Globus pallidus (tissue), 1 donor: ENCODE results near the gene KCP.

Experiments used
- DNase-seq: peaks from one replicate; pipeline ENCODE4 v3.0.0-alpha.2; 2015; ENCODE audit warnings: low spot score

The KCP gene

DNA sequence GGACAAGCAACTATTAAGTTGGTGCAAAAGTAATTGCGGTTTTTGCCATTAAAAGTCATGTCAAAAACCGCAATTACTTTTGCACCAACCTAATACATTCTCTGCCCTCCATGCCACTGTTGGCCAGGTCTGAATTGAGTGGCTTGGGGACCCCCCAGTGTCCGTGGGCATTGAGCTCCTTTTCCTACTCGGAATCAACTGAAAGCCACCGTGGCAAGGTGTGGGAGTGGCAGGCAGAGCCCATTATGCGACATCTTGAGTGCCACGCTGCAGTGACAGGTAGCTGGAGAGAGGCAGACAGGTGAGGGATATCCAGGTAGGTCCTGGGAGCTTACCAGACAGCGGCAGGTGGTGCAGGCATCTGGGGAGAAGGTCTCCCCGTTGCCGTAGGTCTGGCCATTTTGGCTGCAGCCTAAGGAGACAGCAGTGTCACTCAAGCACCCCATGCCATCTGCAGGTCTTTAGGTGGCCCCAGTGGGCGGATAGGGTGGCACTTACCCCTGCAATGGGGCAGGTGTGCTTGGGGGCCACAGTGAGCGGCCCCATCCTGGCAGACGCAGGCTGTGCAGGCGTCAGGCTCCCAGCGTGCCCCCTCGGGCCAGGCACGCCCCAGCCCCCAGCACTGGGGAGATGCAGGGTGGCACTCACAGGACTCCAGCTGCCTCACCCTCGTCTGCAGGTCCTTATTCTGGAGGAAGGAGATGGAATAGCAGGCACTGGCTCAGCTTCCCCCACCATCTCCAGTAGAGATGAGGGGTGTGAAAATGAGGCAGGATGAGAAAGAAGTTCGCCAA, 3.5 kb downstream of the KCP start:
- DNase-seq: no peak

DNA sequence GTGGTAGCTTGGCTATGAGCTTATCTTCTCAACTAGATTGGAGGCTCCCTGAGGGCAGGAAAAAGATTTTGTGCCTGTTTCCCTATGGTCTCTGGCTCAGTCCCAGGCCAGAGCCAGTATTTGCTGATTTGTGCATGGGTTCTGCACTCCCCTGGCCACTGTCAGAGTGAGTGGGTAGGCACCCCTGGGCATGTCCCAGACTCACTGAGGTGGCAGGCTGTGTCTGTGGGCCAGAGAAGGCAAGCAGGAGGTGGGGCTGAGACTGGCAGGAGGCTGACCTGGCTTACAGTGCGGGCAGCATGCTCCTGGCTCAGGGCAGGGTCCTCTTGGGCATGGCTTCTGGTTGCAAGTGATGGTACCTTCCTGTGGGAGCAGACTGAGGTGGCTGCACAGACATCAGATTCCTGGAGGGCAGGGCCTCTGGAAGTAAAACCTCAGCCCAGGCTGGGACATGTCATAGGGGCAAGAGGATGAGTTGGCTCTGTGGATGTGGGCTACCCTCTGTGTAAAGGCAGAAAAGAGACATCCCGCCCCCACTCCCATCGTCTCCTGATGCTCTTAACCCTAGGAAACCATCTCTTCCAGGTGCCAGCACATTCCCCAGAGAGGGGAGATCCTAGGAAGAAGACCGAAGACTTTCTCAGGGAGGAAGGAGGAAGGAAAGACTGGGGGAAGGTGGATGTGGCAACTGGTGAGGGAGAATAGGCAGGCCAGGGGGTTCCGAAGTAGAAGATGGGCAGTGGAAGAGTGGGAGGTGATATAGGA, 4.3 kb downstream of the KCP start:
- no peak for DNase-seq

DNA sequence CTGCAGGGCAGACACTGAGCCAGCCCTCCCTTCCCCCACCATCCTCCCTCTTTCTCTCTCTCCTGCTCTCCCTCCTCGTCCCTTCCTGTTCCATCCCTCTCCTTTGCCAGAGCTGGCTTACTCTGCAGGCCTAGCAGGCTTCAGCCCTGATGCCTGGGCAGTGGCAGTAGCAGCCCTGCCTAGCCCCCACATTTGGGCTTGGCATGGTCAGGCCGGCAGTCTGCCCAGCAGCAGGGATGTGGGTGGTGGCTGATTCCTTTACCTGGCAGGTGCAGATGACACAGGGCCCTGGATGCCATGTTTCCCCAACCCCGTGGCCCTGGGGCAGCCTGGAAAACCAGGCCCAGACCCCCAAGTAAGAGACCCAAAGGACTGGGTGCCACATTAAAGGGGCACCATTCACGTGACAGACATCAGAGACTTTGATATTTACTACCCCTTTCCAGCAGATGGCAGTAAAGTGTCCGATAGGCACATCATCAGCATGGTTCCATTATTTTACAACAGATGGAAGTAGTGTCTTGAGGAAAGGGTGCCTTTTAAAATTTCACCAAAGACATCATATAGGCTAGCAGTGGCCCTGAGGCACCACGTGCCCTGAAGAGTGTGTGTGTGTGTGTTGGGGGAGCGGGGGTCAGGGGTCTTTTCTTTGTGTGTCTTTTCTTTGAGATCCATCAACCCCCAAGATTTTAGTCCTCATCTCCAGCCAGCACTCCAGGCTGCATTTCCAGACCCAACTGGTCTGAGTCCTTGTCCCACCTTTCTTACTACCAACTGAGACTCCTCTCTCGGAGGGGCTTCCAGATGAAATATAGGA, 5.9 kb downstream of the KCP start:
- peak; percentile 23 for DNase-seq

DNA sequence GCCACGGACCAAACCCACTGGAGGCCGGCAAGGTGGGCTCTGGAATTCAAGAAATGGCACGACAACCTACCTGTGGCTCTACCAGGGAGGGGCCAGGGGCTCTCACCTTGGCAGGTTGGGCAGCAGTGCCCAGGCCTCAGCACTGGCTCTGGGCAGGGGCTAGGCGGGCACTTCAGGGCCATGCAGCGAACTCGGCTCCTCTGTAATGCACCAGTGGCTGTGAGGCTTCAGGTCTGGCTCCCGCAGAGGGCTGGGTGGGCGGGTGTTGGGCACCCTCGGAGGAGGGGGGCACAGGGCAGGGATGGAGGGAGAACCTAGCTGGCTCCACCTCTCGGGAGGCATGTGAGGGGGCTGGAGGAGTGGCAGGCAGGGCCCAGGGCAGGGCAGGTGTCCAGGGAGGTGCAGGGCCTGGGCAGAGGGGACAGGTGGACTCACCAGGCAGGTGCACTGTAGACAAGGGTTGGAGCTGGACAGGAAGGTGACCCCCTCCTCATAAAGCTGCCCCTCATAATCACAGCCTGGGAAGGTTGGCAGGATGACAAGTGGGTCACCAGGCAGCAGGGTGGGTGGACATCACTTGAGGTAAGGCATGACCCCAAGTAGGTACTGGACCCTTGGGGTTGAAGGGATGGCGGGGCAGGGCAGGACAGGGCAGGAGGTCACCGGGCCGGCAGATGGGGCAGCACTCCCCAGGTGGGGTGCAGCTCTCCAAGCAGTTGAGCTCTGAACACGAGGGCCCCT, 6.7 kb downstream of the KCP start:
- DNase-seq: no peak

DNA sequence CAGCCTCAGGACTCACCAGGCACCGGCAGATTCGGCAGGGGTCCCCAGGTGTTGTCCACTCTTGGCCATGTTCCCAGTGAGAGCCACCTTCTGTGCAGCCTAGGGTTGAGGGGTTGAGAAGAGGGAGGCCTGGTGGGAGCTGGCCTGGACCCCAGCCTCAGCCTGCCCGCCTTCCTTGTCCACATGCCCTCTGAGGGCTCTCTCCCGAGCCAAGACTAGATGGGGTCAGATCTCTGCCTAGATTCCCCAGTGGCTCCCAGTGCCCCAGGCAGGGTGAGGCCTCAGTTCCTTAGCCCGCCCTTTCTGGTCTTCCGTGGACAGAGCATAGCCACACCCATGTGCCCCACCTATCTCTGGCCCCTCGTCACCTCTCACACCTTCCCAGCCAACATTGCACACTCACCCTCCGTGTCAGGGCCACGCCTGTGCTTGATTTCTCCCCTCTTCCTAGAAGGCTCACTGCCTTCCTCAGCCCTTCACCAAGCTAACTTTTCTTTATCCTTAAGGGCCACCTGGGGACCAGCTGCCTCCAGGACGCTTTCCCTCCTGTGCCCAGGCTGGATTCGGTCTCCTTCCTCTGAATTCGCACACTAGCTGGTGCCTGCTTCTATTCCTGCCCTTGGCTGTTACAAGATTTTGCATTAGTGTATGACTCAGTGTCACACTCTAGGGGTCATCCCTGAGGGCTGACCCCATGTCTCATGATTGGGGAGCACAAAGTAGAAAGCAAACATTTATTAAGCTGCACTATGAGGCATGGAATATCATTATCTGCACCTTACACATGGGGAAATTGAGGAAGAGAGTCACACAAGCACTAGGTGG, 7.5 kb downstream of the KCP start:
- DNase-seq: no peak

DNA sequence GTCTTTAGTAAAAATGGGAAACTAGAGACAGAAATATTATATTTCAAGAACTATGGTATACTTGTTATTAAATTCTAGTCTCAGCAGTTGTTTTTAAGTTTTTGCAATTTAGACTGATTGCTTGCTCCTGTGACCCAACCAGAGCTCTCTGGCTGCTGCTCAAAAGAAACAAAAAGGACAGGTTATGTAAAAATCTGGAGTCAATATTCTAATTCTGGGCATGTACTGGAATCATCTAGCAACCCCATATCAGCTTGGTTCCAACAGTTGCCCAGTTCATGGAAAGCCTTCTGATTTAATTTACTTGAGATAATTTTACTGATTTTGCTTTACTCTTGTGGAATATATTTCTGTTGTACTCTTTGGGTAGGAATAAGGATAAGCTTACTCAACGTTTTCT, 10.3 kb downstream of the KCP start:
- DNase-seq: no peak

DNA sequence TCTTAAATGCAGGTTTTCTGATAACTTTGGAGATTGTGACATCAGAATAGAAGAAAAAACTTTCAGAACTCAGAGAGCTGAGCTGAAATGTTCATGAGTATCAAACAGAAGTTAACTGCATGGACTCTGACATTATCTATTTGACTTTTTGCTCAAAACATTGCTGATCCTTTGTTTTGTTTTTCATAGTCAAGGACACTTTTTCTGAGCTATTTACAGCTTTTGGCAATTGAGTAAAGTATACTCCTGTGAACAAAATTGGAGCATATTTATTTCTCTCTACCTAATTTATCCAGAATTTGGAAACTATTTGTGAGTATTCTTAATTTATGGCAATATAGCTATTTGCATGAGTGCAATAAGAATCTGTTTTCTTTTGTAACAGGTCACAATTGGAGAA, 11.1 kb downstream of the KCP start:
- no peak for DNase-seq

DNA sequence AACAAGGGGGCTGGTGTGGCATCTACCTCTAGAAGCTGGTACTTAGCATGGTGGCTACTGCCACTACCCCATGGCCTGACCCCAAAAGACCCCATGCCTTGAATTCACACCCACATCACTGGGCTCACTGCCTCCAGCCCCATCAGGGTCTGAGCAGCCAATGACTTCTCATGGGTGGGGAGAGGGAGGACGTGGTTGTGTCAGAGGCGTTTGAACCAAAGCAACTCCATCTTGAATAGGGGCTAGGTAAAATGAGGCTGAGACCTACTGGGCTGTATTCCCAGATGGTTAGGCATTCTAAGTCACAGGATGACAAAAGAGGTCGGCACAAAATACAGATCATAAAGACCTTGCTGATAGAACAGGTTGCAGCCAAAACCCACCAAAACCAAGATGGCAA, 15.2 kb downstream of the KCP start:
- DNase-seq: no peak

DNA sequence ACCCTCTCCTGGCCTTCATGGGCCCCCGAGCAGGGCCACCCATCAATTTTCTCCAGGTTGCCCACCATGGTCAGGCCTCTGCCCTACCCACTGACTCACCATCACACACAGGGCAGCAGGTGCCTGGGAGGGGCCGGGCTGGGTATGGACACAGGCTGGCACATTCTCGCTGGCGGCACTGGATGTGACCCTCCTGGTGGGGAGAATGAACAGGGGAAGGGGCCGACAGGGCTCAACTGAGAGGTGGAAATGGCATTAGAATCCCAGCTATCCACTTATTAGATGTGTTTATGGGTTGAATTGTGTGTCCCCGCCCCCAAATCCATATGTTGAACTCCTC, 16.4 kb downstream of the KCP start:
- DNase-seq: no peak

DNA sequence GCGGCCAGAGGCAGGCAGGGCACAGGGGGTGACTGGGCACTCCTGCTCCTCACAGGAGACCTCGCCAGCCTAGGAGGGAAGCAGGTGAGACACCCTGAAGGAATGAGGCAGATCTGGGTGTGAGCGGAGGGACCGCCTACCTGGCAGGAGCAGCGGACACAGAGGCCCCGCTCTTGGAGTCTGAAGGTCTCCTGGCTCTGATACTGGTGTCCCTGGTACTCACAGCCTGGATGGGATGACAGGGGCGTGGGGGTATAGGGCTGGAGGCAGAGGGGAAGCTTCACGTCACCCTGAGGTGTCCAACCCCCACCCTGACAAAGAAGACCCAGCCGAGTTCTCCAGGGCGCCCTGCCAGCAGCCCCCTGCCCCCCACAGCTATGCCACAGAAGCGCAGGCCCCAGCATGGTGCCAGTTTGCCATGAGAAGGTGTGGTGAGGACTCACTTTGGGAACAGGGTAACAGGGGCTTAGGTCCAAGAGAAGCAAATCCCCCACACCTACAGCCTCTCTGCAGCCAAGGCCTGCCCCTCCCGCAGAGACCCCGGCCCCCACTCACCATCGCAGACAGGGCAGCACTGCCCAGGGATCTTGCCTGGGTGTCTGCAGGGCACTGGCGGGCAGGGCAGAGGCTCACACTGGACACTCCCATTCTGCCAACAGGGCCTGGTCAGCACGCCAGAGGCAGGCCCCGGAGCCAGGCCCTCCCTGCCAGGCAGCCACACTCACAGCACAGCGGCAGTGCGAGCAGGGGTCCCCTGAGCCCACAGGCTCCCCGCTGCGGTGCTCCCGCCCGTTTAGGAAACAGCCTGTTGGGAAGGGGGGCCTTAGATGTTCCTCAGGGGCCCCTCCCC, 17.0 kb downstream of the KCP start:
- DNase-seq: no peak

DNA sequence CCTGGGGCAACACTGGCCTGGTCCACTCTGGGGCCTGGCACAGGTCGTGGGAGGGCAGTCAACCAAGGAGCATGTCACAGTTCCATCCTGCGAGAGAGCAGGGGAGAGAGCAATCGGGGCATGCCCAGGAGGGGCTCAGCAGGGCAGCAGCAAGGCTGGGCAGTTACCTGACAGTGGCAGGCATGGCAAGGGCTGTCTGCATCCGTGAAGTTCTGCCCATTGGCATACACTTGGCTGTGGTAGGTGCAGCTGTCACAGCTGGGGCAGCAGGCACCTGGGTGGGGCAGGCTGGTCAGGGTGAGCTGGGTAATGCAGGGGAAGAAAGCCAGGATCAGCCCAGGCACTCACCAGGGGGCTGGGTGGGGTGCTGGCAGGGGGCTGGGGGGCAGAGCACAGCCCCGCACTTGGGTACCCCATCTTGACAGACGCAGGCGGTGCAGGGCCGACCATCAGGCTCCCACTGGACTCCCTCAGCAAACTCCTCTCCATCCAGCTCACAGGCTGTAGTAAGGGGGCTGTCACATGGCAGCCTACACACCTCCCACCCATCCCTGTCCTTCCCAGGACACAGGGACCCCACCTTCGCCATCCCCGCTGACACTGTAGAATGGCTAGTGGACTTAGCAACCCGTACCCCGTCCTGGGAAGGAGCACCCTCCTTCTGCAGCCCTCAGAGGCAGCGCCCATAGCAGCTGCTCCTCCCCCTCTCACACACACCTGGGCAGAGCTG, 17.8 kb downstream of the KCP start:
- DNase-seq: no peak

DNA sequence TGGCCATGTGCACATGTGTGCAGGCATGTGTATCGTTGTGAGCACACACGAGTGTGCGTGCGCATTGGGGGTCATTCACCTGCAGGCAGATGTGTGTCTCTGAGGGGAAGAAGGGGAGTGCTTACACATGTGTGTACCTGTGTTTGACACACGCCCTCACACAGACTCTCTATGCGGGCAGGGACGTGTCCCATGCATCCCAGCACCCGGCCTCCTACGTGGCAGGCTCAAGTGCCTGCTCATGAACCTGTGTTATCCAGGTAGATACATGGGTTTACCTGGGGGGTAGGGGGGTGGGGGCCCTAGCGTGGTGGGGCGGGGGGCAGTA, 18.6 kb downstream of the KCP start:
- DNase-seq: no peak

DNA sequence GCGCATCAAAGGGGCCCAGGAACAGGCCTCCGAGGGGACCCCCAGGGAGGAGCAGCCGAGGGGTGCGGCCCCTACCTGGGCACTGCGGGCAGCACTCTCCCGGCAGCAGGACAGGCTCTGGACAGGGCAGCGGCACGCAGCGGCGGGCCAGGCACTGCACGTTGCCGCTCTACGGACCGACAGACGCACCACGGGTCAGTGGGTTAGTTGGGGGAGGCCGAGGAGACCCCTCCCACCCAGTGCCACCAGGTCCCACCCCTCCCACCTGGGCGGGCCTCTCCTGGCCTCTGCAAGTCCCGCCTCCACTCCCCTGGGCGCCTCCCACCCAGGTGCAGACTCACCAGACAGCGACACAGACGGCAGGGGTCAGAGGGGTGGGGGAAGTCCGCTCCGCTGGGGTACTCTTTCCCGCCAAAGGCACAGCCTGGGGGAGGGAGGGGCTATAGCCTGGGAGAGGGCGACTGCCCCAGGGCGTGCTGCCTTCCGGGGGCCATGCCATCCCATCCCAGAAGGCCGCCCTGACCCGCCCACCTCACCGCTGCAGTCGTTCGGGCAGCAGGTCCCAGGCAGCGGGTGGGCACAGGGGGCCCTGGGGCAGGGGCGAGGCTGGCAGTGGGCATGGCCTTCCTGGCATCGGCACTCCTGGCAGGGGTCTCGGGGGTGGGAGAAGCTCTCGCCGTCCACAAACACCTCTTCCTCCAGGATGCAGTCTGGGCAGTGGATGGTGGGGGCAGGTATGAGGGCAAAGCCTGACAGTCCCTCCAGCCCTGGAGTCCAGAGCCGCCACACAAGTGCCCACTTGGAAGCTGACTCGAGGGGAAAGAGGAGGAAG, 19.2 kb downstream of the KCP start:
- DNase-seq: no peak

DNA sequence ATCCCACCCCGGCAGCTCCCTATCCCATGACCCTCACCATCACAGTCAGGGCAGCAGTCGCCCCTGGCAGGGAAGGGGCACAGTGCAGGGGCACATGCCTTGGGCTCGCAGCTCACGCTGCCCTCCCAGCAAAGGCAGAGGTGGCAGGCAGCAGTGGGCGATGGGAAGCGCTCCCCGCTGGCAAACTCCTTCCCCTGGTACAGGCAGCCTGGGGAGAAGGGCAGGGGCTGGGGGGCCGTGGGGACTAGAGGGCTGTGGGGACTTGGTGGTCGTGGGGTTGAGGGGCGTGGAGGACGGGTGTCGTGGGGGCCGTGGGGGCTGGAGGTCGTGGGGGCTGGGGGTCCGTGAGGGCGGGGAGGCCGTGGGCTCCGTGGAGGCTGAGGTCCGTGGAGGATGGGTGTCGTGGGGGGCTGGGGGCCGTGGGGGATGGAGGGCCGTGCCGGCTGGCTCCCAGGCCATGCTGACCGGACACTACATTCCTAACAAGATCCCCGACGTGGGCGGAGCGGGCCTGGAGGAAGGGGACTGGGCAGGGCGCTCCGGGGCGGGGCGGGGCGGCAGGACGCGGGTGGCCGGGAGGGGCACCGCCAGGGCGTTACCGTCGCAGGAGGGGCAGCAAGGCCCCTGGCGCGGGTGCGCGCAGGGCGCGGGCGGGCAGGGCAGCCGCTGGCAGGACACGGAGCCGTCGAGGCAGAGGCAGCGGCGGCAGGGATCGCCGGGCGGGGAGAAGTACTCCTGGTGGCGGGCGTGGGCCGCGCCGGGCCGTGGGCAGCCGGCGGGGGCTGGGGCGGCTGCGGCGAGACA, 20.0 kb downstream of the KCP start:
- no peak for DNase-seq

DNA sequence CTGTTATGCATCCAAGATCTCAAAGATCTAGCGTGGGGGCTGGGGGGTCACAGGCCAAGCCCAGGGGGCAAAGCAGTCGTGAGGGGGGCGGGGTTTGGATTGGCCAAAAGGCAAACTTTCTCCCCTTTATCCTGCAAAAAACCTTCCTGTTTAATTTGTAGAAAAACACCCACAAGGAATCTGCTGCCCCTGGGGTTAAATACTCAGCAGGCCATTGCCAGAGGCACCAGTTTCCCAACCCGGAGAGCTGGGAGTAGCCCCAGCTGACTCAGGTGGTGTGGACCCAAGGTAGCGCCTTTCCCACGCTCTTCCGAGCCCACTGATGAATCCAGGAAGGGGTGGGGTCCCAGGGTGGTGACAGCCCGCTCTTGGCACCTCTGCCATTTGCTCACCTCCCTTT, 21.4 kb downstream of the KCP start:
- no peak for DNase-seq

DNA sequence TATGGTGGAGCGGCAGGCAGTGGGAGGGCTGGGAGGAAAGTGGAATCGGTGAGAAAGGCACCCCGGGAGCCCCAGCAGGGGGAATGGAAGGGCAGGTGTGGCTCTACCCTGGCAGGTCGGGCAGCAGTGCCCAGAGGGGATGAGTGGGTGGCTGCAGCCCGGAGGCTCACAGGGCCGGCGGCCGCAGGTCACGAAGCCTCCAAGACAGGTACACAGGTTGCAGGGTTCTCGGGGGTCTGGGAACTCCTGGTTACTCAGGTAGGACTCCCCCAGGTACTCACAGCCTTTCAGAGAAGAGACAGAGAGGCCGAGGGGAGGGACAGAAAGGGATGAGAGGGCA, 21.8 kb downstream of the KCP start:
- no peak for DNase-seq

DNA sequence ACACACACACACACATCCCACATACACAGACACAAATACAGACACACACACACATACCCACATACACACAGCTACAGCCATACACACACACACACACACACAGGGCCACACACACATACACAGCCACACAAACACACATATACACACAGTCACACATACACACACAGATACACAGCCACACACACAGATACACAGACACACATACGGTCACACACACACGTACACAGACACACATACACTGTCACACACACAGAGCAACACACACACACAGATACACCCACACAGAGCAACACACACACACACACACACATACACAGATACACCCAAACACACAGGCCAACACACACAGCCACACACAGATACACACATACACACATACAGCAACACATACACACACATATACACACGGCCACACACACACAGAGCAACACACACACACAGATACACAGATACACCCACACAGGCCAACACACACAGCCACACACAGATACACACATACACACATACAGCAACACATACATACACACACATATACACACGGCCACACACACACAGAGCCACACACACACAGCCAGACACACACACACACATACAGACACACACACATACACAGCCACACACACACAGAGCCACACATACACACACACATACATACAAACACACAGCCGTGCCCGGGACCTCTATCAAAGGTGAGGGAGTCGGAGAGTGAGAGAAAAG, 22.3 kb downstream of the KCP start:
- no peak for DNase-seq
